DND-41 (cell line): ENCODE results near the gene FOXO3.

Experiments used
- EZH2 ChIP-seq: IDR thresholded peaks from 3 replicates; pipeline ENCODE4 v1.6.1; 2012; ENCODE audit warnings: borderline replicate concordance, low read depth, mild to moderate bottlenecking, moderate library complexity, low read length, inconsistent platforms; ENCODE audit not compliant: severe bottlenecking
- TF ChIP-seq, protein P1 (sequence below): IDR thresholded peaks from 2 replicates; pipeline ENCODE4 v1.5.1; 2012; ENCODE audit warnings: borderline replicate concordance, low read length, moderate library complexity, mild to moderate bottlenecking; ENCODE audit not compliant: poor library complexity, severe bottlenecking; ENCODE audit errors: extremely low read depth

DNA sequence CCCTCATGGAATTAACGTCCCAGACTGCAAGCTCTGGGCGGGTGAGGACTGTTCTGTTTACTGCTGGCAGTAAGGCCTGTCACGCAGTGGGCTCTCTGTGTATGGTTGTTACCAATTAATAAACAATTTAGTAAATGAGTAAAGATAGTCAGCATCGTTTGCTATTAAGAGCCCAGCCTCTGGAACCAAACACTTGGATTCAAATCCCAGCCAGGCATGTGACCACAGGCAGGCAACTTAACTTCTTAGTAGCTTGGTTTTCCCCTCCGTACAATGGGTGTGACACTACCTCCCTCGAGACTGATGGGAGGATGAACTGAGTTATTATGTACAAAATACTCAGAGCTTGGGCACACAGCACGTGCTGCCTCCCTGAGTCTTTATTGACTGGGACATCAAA lies 149.8 kb downstream of the FOXO3 start:
- no peak for TF ChIP-seq EZH2
- TF ChIP-seq, protein P1, sequence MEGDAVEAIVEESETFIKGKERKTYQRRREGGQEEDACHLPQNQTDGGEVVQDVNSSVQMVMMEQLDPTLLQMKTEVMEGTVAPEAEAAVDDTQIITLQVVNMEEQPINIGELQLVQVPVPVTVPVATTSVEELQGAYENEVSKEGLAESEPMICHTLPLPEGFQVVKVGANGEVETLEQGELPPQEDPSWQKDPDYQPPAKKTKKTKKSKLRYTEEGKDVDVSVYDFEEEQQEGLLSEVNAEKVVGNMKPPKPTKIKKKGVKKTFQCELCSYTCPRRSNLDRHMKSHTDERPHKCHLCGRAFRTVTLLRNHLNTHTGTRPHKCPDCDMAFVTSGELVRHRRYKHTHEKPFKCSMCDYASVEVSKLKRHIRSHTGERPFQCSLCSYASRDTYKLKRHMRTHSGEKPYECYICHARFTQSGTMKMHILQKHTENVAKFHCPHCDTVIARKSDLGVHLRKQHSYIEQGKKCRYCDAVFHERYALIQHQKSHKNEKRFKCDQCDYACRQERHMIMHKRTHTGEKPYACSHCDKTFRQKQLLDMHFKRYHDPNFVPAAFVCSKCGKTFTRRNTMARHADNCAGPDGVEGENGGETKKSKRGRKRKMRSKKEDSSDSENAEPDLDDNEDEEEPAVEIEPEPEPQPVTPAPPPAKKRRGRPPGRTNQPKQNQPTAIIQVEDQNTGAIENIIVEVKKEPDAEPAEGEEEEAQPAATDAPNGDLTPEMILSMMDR: no peak
